Activated naive CD8-positive, alpha-beta T cell (primary cell): ENCODE measurements around the gene TALDO1.
"Not testable (repeated sequence)": the region's sequence is repeated elsewhere in the genome, so short reads cannot be mapped to it uniquely, and the experiment has no call there.

ENCODE experiments used
- H3K27ac Mint-ChIP-seq: one replicate; pipeline ENCODE4 v1.8.0; 2021; ENCODE audit warnings: mixed read lengths
- H3K27me3 Mint-ChIP-seq: one replicate; pipeline ENCODE4 v1.8.0; 2021; ENCODE audit warnings: mixed read lengths
- H3K36me3 Mint-ChIP-seq: one replicate; pipeline ENCODE4 v1.8.0; 2021; ENCODE audit warnings: mixed read lengths
- H3K4me1 Mint-ChIP-seq: one replicate; pipeline ENCODE4 v1.8.0; 2021; ENCODE audit warnings: low read depth, mixed read lengths
- H3K4me3 Mint-ChIP-seq: one replicate; pipeline ENCODE4 v1.8.0; 2021; ENCODE audit warnings: mild to moderate bottlenecking, mixed read lengths
- H3K9me3 Mint-ChIP-seq: one replicate; pipeline ENCODE4 v1.8.0; 2021; ENCODE audit warnings: low read depth, mixed read lengths

The TALDO1 gene

DNA sequence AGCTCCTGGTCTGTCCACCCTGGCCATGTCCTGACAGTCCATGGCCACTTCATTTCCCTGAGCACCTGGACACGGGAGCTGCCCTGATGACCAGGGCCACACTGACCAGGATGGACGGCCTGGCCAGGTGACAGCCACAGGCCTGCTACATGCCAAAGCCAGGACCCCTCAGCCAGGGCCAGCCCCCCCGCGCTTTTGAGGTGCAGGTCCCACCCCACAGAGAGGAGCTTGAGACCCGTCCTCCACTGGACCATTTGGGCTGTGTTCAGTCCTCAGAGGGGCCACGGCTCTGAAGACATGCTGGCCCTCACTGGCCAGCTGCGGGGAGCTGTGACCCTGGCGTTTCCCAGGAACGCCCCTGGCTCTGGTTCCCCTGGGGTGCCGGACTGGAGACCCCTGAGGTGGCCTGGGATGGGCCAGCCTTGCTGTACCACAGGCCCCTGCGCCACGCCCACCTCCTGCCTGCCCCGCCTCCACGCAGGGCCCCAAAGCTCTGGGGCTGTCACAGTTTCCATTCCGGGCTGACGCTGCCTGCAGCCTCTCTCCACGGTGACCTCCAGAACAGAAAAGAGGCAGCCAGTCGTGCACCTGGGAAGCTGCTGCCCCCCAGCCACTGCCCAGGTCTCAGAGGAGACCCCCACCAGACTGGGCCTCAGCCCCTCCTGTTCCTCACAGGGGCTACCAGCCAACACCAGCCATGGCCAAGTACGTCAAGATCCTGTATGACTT is 23.1 kb upstream of the TALDO1 start:
- Mint-ChIP-seq H3K4me3 (no peak overlapping the region), H3K36me3 (no peaks in the 10 kb centered on the region), H3K27me3 (peaks cover 6% of the 10 kb centered on the region), H3K9me3 (no peaks in the 10 kb centered on the region), H3K4me1 (peaks cover 15% of the 10 kb centered on the region), H3K27ac (no peak overlapping the region)

GRCh38 chr11:724778-725386 is 22.4 kb upstream of the TALDO1 start:
- H3K27ac Mint-ChIP-seq: no peak overlapping the region
- peaks cover 15% of the 10 kb centered on the region for H3K4me1 Mint-ChIP-seq
- H3K9me3 Mint-ChIP-seq: no peaks in the 10 kb centered on the region
- peak overlapping the region; percentile 75 for H3K4me3 Mint-ChIP-seq
- peaks cover 4% of the 10 kb centered on the region for H3K27me3 Mint-ChIP-seq
- H3K36me3 Mint-ChIP-seq: no peaks in the 10 kb centered on the region

- Mint-ChIP-seq H3K27ac (no peak overlapping the region), H3K36me3 (no peaks in the 10 kb centered on the region), H3K9me3 (no peaks in the 10 kb centered on the region), H3K27me3 (peaks cover 4% of the 10 kb centered on the region), H3K4me3 (no peak overlapping the region), H3K4me1 (peaks cover 15% of the 10 kb centered on the region)
Observed at GRCh38 chr11:725624-726202, 21.6 kb upstream of the TALDO1 start.

GRCh38 chr11:726278-727220 is 20.7 kb upstream of the TALDO1 start:
- H3K4me1 Mint-ChIP-seq: peaks cover 12% of the 10 kb centered on the region
- H3K4me3 Mint-ChIP-seq: peak overlapping the region; percentile 51
- no peaks in the 10 kb centered on the region for H3K9me3 Mint-ChIP-seq
- peaks cover 4% of the 10 kb centered on the region for H3K27me3 Mint-ChIP-seq
- no peak overlapping the region for H3K27ac Mint-ChIP-seq
- no peaks in the 10 kb centered on the region for H3K36me3 Mint-ChIP-seq

- Mint-ChIP-seq H3K9me3 (no peaks in the 10 kb centered on the region), H3K4me1 (peaks cover 11% of the 10 kb centered on the region), H3K36me3 (no peaks in the 10 kb centered on the region), H3K4me3 (no peak overlapping the region), H3K27ac (no peak overlapping the region), H3K27me3 (peaks cover 4% of the 10 kb centered on the region)
Observed at GRCh38 chr11:727281-727701, 20.0 kb upstream of the TALDO1 start.

- Mint-ChIP-seq H3K9me3 (no peaks in the 10 kb centered on the region), H3K36me3 (no peaks in the 10 kb centered on the region), H3K4me3 (no peak overlapping the region), H3K27ac (no peak overlapping the region), H3K4me1 (peaks cover 9% of the 10 kb centered on the region), H3K27me3 (peaks cover 2% of the 10 kb centered on the region)
Observed at GRCh38 chr11:727859-728748, 19.2 kb upstream of the TALDO1 start.

- peaks cover 6% of the 10 kb centered on the region for H3K4me1 Mint-ChIP-seq
- no peak overlapping the region for H3K4me3 Mint-ChIP-seq
- no peaks in the 10 kb centered on the region for H3K9me3 Mint-ChIP-seq
- H3K27ac Mint-ChIP-seq: no peak overlapping the region
- no peaks in the 10 kb centered on the region for H3K27me3 Mint-ChIP-seq
- no peaks in the 10 kb centered on the region for H3K36me3 Mint-ChIP-seq
Observed at GRCh38 chr11:728901-729491, 18.3 kb upstream of the TALDO1 start.

DNA sequence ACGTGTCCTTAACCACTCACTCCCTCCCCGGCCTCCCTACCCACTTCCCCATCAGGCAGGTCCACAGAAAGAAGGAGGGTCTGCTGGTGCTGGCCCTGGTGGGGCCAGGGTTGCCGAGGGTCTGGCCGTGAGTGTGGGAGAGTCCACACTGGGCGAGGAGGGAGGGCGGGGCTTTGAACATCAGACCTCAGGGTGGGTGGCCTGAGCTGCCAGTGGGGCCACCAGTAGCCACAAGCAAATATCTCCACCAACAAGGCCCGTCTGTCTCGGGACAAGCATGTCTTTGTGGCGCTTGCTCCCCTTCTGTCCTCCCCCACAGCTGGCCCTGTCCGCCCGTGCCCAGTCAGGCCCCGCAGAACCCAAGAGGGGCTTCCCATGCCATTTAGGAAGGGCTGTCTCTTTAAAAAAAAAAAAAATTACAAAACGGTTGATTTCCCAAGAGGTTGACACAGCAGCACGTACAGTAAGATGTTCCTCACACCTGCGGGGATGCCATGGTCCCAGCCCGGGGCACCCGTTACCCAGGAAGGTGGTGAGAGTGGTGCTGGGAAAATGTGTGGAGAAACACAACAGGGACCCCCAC is 17.7 kb upstream of the TALDO1 start:
- H3K4me3 Mint-ChIP-seq: no peak overlapping the region
- H3K9me3 Mint-ChIP-seq: no peaks in the 10 kb centered on the region
- H3K4me1 Mint-ChIP-seq: peaks cover 6% of the 10 kb centered on the region
- no peaks in the 10 kb centered on the region for H3K27me3 Mint-ChIP-seq
- H3K27ac Mint-ChIP-seq: no peak overlapping the region
- H3K36me3 Mint-ChIP-seq: no peaks in the 10 kb centered on the region

- Mint-ChIP-seq H3K27me3 (no peaks in the 10 kb centered on the region), H3K27ac (no peak overlapping the region), H3K4me3 (no peak overlapping the region), H3K36me3 (no peaks in the 10 kb centered on the region), H3K9me3 (no peaks in the 10 kb centered on the region), H3K4me1 (peaks cover 14% of the 10 kb centered on the region)
Observed at GRCh38 chr11:733072-733471, 14.2 kb upstream of the TALDO1 start.

DNA sequence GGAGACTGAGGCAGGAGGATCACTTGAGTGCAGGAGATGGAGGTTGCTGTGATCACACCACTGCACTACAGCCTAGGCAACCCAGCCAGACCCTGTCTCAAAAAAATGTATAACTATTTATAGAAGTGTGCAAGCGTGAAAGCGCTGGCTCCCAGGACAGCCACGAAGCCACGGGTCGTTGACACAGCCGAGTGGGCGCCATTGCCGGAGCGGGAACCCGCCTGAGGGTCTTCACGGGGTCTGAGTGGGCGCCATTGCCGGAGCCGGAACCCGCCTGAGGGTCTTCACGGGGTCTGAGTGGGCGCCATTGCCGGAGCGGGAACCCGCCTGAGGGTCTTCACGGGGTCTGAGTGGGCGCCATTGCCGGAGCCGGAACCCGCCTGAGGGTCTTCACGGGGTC is 12.7 kb upstream of the TALDO1 start:
- not testable (repeated sequence) for H3K4me3 Mint-ChIP-seq, H3K9me3 Mint-ChIP-seq, H3K27me3 Mint-ChIP-seq, H3K36me3 Mint-ChIP-seq, H3K27ac Mint-ChIP-seq
- H3K4me1 Mint-ChIP-seq: peaks cover 15% of the 10 kb centered on the region

DNA sequence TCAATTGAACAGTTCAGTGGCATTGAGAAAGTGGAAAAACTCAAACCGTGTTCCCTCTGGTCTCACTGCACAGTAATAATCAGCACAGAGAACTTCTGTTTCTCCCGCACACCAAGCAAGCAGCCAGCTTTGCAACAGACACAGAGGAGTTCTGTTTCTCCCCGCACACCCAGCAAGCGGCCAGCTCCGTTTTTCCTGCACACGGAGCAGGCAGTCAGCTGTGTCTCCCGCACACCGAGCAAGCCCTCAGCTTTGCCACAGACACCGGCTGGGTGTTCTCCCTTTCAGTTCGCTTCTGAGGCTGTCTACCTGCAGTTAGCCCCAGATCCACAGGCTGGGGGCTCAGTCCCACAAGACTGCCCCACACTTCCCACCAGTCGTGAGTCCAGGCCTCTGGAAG is 9.9 kb upstream of the TALDO1 start:
- no peaks in the 10 kb centered on the region for H3K27me3 Mint-ChIP-seq
- H3K36me3 Mint-ChIP-seq: no peaks in the 10 kb centered on the region
- no peaks in the 10 kb centered on the region for H3K9me3 Mint-ChIP-seq
- H3K27ac Mint-ChIP-seq: no peak overlapping the region
- peak overlapping the region; percentile 25 for H3K4me3 Mint-ChIP-seq
- H3K4me1 Mint-ChIP-seq: peaks cover 15% of the 10 kb centered on the region

DNA sequence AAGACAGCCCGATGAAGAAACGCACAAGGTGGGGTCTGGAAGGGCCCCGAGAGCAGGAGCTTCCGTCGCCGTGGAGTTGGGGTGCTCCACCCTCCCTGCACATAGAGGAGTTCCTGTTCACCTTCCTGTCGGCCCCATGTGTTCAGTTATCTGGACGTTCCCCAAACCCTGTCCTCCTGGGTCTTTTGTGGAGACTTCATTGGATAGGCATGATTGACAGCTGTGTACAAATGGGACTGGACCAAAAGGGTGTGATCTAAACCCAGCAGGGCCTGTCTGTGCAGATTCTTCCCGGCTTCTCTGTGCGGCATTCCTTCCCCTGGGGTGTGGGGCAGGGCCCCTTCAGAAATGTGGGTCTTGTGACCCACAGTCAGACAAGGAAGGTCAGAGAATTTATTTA is 9.4 kb upstream of the TALDO1 start:
- H3K4me3 Mint-ChIP-seq: peak overlapping the region; percentile 25

GRCh38 chr11:742156-742546 is 5.1 kb upstream of the TALDO1 start:
- H3K9me3 Mint-ChIP-seq: no peaks in the 10 kb centered on the region
- no peaks in the 10 kb centered on the region for H3K36me3 Mint-ChIP-seq
- H3K27me3 Mint-ChIP-seq: no peaks in the 10 kb centered on the region
- no peak overlapping the region for H3K27ac Mint-ChIP-seq
- peaks cover 14% of the 10 kb centered on the region for H3K4me1 Mint-ChIP-seq
- H3K4me3 Mint-ChIP-seq: no peak overlapping the region

More for the DNA sequence above, 9.4 kb upstream of the TALDO1 start:
- not testable (repeated sequence) for H3K27me3 Mint-ChIP-seq, H3K9me3 Mint-ChIP-seq, H3K27ac Mint-ChIP-seq, H3K36me3 Mint-ChIP-seq
- peaks cover 15% of the 10 kb centered on the region for H3K4me1 Mint-ChIP-seq
